HG03159 (cell line): ENCODE results near the gene NMNAT2.

ENCODE experiments used
- ATAC-seq: cut with Tn5 transposase; IDR thresholded peaks from one replicate; pipeline ENCODE4 v1.9.1; 2021; ENCODE audit warnings: mild to moderate bottlenecking, moderate library complexity; ENCODE audit not compliant: unreplicated experiment

Gene NMNAT2

GRCh38 chr1:183319606-183320005 lies 98.6 kb downstream of the NMNAT2 start:
- ATAC-seq = no peak

DNA sequence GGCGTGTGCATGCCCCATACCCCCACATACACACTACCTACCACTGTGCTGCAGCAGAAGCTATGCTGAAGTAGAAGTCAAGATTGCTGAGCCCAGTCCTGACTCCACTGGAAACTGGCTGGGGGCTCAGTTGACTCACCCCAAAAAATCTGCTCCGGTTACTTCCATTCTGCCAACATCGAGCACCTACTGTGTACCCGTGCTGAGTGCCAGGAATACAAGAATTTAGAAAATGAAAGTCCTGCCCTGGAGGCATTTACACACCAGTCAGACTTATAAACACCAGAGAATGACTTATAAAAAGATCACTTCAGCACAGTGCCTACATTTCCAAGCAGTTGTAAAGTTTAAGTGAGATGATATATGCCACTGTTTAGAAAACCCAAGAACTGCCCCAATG lies 99.1 kb downstream of the NMNAT2 start:
- ATAC-seq = no peak

- peak; percentile 62 for ATAC-seq
These were observed 99.7 kb downstream of the NMNAT2 start for GRCh38 chr1:183318433-183318832.

GRCh38 chr1:183315991-183316758 lies 102.0 kb downstream of the NMNAT2 start:
- ATAC-seq = no peak

DNA sequence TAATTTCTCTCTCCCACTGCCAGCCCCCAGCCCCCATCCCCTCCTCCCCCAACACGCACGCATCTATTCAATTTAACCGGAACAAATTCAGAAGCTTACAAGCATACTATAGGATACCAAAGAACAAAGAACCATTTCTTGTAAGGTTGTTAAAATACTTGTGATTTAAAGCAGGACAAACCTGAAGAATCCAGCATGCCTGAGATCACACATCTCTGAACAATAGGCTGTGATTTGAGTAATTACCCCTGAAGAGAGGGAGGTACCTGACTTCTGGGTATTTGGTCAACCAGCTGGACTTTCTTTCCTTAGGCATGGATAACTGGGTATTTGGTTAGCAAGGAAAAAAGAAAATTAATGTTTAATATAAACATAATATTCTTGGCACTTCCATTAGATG lies 105.1 kb downstream of the NMNAT2 start:
- no peak for ATAC-seq

DNA sequence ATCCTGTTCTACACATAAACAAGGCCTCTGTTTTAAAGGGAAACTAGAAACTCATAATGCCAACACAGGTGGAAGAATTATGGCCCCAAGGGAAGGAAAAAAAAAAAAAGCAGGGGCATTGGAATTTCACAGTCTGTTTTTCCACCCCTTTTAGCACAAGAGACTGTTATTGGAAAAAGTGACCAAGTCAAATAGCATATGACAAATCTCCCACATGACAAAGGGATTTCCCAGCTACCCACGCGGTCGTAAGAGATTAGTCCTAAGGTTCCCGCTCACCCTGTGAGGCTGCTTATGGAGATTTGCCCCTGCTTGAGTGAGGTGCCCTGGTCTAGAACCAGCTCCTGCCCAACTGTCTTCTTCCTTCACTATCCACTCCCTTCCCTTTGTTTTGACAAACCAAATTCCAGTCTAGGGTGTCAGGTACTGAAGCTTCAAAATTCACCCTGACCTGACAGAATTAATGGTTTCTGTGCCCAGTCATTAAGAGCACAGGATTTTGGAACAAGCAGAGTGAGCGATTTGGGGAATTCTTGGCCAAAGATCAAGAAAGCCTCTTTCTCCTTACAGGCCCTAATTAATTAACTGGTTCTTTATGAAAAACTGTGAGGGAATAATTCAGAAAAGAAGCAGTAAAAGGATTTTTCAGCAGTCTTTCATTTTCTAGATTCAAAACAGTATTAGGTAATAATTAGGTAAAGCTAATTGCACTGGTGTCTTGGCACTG lies 107.3 kb downstream of the NMNAT2 start:
- ATAC-seq = no peak

DNA sequence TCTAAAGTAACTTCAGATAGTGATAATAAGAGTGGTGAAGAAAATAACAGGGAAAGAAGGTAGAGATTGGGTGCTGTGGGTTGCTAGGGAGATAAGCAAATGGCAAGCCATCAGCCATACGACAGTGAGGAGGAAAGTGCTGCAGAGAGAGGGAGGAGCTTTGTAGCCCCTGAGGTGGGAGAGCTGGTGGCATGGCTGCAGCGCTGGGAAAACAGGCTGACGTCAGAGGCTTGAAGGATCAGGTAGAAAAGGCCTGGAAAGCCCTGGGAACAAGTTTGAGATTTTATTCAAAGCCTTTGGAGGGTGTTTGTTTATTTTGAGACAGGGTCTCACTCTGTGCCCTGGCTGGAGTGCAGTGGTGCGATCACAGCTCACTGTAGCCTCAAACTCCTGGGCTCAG lies 109.5 kb downstream of the NMNAT2 start:
- ATAC-seq = no peak

DNA sequence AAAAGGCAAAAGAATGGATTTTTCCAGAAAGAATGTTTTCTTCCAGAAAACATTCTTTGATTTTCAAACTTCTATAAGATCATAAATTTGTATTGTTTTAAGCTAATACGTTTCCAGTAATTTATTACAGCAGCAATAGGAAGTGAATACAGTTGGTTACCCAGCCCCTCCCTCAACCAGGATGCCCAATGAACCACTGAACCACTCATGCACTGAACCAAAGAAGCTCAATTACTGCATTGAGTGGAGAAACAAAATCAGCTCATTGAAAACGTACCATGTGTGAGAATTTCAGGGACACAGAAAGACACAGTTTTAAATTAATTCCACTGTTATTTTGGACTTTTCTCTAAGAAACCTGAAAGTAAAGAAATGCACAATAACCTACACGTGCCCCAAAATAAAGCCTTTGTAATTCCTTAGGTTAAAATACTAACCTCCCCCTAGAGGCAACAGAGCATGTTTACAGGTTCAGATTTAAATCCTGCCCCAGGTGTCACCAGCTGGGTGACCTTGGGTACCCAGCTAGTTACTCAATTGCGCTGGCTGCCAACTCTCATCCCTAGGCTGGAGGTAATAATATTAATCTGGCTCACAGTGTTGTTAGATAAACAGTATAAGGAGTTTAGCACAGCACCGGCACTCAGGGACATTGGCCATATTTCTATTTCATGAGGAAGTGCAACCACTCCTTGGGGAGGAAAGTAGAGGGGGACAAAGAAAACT lies 111.7 kb downstream of the NMNAT2 start:
- ATAC-seq = peak; percentile 63

DNA sequence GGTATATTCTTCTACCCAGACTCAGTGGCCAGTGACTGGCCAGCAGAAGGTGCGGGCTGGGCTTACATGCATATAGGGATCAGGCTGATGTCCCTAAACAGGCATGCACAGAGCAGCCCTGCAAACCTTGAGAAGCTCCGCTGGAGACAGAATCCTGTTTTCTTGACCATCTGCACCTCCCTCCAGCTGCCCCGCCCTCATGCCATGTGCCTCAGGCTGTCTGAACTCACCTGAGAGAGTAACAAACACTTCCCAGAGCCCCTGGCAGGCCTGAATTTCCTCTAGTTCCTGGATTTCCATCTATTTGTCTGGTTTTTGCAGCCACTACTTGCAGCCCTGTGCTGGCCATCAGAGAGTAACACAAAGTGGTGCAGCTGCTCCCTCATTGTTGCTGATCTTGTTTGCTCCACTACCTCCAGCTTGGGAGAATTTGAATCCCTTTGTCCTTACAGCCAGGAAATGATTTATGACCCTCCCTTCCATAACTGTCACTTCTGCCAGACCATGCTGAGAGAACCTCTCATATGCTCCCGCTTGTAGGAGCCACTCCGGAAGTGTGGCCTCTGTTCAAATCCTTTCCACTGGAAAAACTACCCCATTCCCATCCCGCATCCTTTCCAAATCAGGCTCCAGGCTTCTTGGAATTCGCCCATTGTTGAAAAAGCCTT lies 113.6 kb downstream of the NMNAT2 start:
- no peak for ATAC-seq

DNA sequence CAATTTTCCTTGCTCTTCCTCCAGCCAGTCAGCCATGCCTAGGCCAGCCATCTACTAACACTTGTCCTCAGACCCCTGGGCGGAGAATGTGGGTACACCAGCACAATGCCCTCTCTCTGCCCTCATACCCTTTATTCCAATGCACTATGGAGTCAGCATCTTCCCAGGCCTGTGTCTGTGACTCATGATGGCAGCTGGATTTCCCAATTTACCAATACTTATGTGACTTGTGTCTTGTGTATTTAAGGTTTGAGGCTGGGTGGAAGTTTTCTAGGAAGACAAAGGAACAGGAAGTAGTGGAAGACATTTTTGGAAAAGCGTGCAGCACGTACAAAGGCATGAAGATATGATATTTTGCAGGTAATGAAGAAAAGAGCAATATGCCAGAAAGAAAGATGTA lies 114.3 kb downstream of the NMNAT2 start:
- ATAC-seq = no peak

- ATAC-seq = no peak
These were observed 114.9 kb downstream of the NMNAT2 start for GRCh38 chr1:183303323-183303645.

DNA sequence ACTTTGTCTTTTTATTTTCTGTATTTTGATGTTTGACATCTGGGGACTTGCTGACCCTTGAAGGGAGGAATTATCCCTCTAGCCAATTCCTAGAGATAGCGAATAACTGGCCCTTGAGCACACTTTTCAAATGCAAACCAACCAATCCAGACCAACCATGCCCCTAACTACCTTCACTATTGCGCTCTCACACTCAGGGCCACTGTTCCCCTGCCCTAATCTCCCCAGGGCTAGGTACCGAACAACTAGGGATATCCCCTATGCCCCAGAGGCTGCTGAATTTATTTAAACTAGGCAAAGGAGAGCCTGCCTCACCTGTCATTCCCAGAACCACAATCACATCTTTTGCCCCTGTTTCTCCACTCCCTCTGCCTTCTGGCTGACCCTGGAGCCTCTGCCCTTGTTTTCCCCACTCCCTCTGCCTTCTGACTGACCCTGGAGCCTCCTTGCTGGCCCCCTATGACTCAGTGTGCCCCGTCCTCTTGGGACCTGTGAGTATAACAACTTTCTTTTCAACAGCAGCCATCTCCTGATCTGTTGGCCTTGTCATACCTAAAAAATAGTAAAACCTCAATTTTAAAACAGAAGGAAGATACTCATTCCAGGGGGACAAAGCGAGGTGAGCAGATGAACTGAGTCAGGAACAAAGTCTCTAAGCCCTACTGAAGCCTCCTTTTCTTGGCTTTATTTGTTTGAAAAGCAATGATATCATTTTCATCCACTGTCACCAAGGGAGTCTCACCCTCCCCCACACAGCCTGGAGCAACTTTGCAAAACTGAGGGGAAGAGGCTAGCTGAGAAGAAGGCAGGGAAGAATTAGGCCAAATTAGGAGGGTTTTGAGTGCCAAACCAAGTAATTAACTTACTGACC lies 115.5 kb downstream of the NMNAT2 start:
- no peak for ATAC-seq

- no peak for ATAC-seq
These were observed 116.9 kb downstream of the NMNAT2 start for GRCh38 chr1:183301239-183301638.

- ATAC-seq = no peak
These were observed 117.4 kb downstream of the NMNAT2 start for GRCh38 chr1:183300828-183301227.

DNA sequence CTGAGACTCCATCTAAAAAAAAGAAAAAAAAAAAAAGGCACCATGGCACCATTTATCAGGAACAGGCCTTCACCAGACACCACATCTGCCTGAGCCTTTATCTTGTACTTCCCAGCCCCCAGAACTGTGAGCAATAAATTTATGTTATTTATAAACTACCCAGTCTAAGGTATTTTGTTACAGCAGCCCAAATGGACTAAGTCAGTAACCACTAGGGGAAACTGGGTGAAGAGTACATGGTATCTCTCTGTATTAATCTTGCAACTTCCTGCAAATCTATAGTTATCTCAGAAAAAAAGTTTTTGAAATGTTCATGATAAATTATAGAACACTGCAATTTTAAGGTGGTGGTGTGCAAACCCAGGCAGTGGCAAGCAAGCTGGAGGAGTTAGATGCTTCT lies 117.8 kb downstream of the NMNAT2 start:
- no peak for ATAC-seq

DNA sequence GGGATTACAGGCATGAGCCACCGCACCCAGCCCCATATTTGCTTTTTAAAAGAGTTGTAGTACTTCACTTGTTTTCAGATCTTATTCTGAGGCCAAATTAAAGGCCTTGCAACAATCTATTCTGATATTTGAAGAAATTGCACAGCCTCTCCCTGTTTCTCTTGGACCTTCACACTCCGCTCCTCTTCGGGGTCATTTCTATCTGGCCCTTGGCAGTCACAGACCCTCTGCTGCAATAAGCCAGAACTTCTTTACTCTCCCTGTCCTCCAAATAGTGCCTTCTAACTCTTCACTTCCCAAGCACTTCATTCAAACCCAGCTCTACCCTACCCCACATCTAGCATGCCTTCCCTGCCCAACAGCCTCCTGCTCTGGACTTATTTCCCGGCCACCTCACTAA lies 121.4 kb downstream of the NMNAT2 start:
- ATAC-seq = no peak

GRCh38 chr1:183295521-183295920 lies 122.7 kb downstream of the NMNAT2 start:
- ATAC-seq = no peak

DNA sequence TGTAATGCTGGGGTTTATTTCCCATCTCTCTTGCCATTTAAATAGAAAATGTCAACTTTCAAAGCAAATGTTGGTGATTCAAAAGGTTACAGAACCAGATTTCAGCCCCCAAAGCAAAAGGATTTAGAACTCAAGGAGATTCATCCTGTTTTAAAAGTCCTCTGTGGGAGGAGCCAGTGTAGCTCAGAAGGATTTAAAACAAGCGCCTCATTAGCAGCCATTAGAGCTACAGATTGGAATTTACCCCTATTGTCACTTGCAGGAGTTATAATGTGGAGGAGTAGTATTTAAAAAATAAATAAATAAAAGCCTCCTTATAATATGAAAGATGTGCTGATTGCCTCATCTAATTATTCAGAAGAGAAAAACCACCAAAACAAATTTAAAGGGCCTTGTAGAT lies 124.3 kb downstream of the NMNAT2 start:
- ATAC-seq = no peak

DNA sequence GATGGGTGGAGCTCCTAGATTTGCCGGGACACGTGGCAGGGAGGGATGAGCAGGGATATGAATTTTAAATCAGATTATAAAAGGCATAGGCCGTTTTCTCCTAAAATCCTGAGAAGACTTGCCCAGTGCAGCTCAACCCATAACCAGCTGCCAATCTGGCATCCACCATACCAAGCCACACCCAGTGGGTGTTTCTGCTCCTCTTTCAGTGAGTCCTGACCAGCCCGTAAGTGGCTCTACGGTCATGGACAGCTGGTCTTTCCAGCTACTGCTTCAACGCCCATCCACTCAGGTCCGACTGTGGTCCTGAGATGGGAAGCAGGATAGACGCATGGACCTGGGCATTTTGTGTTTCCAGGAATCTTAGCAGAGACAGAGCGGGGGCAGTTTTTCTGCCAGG lies 124.9 kb downstream of the NMNAT2 start:
- ATAC-seq = no peak

- no peak for ATAC-seq
These were observed 126.2 kb downstream of the NMNAT2 start for GRCh38 chr1:183291802-183292514.
